ENCODE measurements around the gene ADAM12.

Gene ADAM12

DNA sequence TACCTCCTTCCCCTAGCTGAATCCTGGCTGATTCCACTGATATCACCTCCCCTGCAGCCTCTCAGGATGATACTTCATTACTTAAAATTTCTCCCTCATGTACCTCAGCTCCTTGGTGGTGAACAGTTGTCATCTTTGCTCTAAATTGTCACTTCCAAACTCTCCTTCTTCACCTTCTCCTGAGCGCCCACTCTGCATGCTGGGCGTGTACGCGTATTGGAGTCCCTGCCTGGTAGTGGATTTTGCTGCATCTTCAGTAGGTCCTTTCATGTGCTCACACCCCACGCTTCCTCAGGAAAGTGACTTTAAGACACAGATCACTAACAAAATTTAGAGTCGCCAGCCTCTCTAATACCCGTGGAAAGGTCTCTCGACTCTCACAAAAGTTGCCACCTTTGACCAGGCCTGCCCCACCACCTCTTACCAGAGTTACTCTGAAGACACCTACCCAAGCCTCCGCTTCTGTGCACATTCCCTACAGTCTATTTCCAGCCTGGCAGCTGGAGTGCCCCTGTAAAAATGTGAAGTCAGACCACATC is 255.1 kb downstream of the ADAM12 start:
- no peak overlapping the region for H3K4me3 ChIP-seq (ENCODE audit: low read depth in 1 of 2, low read length in 2 of 2)
- H3K79me2 ChIP-seq (ENCODE audit: insufficient read depth, low read length) = no peaks in the 10 kb centered on the region
- H4K20me1 ChIP-seq (ENCODE audit: insufficient read depth, low read length) = no peaks in the 10 kb centered on the region
- no peaks in the 10 kb centered on the region for H3K36me3 ChIP-seq (ENCODE audit: insufficient read depth, low read length)
- H3K27me3 ChIP-seq (ENCODE audit: insufficient read depth, low read length, poor library complexity) = no peaks in the 10 kb centered on the region
- TF ChIP-seq EZH2 (IDR thresholded peaks at IDR 0.05; ENCODE audit: borderline replicate concordance, low read depth, low read length, severe bottlenecking) = no peak
- TF ChIP-seq, protein P1, sequence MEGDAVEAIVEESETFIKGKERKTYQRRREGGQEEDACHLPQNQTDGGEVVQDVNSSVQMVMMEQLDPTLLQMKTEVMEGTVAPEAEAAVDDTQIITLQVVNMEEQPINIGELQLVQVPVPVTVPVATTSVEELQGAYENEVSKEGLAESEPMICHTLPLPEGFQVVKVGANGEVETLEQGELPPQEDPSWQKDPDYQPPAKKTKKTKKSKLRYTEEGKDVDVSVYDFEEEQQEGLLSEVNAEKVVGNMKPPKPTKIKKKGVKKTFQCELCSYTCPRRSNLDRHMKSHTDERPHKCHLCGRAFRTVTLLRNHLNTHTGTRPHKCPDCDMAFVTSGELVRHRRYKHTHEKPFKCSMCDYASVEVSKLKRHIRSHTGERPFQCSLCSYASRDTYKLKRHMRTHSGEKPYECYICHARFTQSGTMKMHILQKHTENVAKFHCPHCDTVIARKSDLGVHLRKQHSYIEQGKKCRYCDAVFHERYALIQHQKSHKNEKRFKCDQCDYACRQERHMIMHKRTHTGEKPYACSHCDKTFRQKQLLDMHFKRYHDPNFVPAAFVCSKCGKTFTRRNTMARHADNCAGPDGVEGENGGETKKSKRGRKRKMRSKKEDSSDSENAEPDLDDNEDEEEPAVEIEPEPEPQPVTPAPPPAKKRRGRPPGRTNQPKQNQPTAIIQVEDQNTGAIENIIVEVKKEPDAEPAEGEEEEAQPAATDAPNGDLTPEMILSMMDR (IDR thresholded peaks at IDR 0.05; ENCODE audit: borderline replicate concordance, extremely low read depth, low read length, poor library complexity, severe bottlenecking) = no peak
- ATAC-seq (ENCODE audit: insufficient read depth, low read depth) = no peak
- no peak overlapping the region for H3K27ac ChIP-seq (ENCODE audit: low read length)
- DNase-seq = no peak
- no peak overlapping the region for H3K4me2 ChIP-seq (ENCODE audit: insufficient read depth, low read length)
- H3K9me3 ChIP-seq (ENCODE audit: insufficient read depth, low read length, severe bottlenecking) = no peaks in the 10 kb centered on the region
- H3K9ac ChIP-seq (ENCODE audit: low read depth, low read length) = no peak overlapping the region
- H2AFZ ChIP-seq (ENCODE audit: low read depth, low read length) = no peak overlapping the region
- H3K4me1 ChIP-seq (ENCODE audit: insufficient read depth, low read length) = peaks cover 4% of the 10 kb centered on the region; the same call in 1 of the 2 replicates

DNA sequence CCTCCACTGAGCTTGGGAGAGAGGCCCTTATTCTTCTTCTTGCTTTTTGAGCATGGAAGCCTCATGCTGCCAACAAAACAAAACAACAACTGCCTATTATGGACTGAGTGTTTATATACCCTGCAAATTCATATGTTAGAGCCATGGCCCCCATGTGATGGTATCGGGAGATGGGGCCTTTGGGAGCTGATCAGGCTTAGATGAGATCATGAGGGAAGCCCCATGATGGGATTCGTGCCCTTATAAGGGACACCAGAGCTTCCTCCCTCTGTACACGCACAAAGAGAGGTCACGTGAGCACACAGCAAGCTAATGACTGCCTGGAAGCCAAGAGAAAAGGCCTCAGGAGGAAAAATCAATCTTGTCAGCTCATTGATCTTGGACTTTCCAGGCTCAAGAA is 256.9 kb downstream of the ADAM12 start:
- Histone ChIP-seq H3K36me3 (ENCODE audit: insufficient read depth, low read length) (no peaks in the 10 kb centered on the region), H3K79me2 (ENCODE audit: insufficient read depth, low read length) (no peaks in the 10 kb centered on the region), H2AFZ (ENCODE audit: low read depth, low read length) (no peak overlapping the region), H3K4me3 (ENCODE audit: low read depth in 1 of 2, low read length in 2 of 2) (no peak overlapping the region), H4K20me1 (ENCODE audit: insufficient read depth, low read length) (no peaks in the 10 kb centered on the region), H3K9ac (ENCODE audit: low read depth, low read length) (no peak overlapping the region), H3K9me3 (ENCODE audit: insufficient read depth, low read length, severe bottlenecking) (no peaks in the 10 kb centered on the region), H3K27me3 (ENCODE audit: insufficient read depth, low read length, poor library complexity) (no peaks in the 10 kb centered on the region), H3K4me2 (ENCODE audit: insufficient read depth, low read length) (no peak overlapping the region), H3K27ac (ENCODE audit: low read length) (no peak overlapping the region), H3K4me1 (ENCODE audit: insufficient read depth, low read length) (peaks cover 4% of the 10 kb centered on the region; the same call in 1 of the 2 replicates)
- no peak for ATAC-seq (ENCODE audit: insufficient read depth, low read depth)
- TF ChIP-seq, protein P1 (IDR thresholded peaks at IDR 0.05; ENCODE audit: borderline replicate concordance, extremely low read depth, low read length, poor library complexity, severe bottlenecking) = no peak
- TF ChIP-seq EZH2 (IDR thresholded peaks at IDR 0.05; ENCODE audit: borderline replicate concordance, low read depth, low read length, severe bottlenecking) = no peak
- no peak for DNase-seq

DNA sequence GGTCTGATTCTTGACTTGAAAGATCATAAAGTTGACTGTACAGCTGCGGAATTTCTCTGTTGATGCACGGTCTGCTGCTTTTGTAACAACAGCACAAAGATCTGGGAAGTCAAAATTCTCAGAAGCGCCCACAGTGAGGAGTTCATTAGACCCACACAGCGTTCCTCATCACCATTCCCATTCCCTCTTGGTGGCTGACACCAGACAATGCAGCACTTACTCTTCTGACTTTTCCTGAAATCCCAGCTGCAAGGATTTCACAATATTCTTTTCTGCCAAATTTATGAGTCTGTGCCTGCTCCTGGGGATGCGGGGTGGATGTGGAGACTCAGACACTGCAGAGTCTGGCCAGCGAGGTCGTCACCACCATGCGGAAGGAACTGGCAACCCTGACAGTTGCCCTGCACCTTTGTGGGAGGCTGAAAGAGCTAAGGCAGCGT is 258.0 kb downstream of the ADAM12 start:
- TF ChIP-seq, protein P1 (IDR thresholded peaks at IDR 0.05; ENCODE audit: borderline replicate concordance, extremely low read depth, low read length, poor library complexity, severe bottlenecking) = no peak
- no peak for TF ChIP-seq EZH2 (IDR thresholded peaks at IDR 0.05; ENCODE audit: borderline replicate concordance, low read depth, low read length, severe bottlenecking)
- H3K27me3 ChIP-seq (ENCODE audit: insufficient read depth, low read length, poor library complexity) = no peaks in the 10 kb centered on the region
- H2AFZ ChIP-seq (ENCODE audit: low read depth, low read length) = no peak overlapping the region
- H3K36me3 ChIP-seq (ENCODE audit: insufficient read depth, low read length) = no peaks in the 10 kb centered on the region
- H3K4me3 ChIP-seq (ENCODE audit: low read depth in 1 of 2, low read length in 2 of 2) = no peak overlapping the region
- no peak overlapping the region for H3K27ac ChIP-seq (ENCODE audit: low read length)
- H4K20me1 ChIP-seq (ENCODE audit: insufficient read depth, low read length) = no peaks in the 10 kb centered on the region
- DNase-seq (no peak), ATAC-seq (ENCODE audit: insufficient read depth, low read depth) (no peak)
- no peak overlapping the region for H3K4me2 ChIP-seq (ENCODE audit: insufficient read depth, low read length)
- H3K4me1 ChIP-seq (ENCODE audit: insufficient read depth, low read length) = no peaks in the 10 kb centered on the region
- H3K9ac ChIP-seq (ENCODE audit: low read depth, low read length) = no peak overlapping the region
- no peaks in the 10 kb centered on the region for H3K9me3 ChIP-seq (ENCODE audit: insufficient read depth, low read length, severe bottlenecking)
- H3K79me2 ChIP-seq (ENCODE audit: insufficient read depth, low read length) = no peaks in the 10 kb centered on the region
